CD14-positive monocyte (primary cell): ENCODE results near the gene UBE2G1. TPM values are rescaled to one million over a fixed set of nuclear protein-coding genes. Genes with fewer than 3 reads are reported as not detected.

ENCODE experiments used
- DNase-seq, 3 donors: peaks; one replicate each; pipeline ENCODE4 v3.0.0-alpha.2; 2011 to 2022
- H2AFZ ChIP-seq: 2 replicates; pipeline ENCODE4 v1.6.0; 2012; ENCODE audit warnings: mild to moderate bottlenecking, low read depth, low read length, inconsistent platforms; ENCODE audit not compliant: insufficient read depth, poor library complexity, severe bottlenecking
- H3K27ac ChIP-seq, 2 donors: 1 replicate in 1 of 2; 2 replicates in 1 of 2; pipeline ENCODE4 v1.5.1; 2012 to 2013; ENCODE audit warnings: low read length in 2 of 2, control low read depth in 1 of 2, inconsistent platforms in 1 of 2, low read depth in 1 of 2, mild to moderate bottlenecking in 1 of 2
- H3K27me3 ChIP-seq, 2 donors: one replicate each; pipeline versions ENCODE4 v1.6.0 to v1.6.1; 2011 to 2013; ENCODE audit warnings: low read length in 2 of 2; ENCODE audit not compliant: control insufficient read depth in 2 of 2, insufficient read depth in 2 of 2
- H3K36me3 ChIP-seq, 2 donors: replicated peaks in 1 of 2; 1 replicate in 1 of 2; 2 replicates in 1 of 2; pipeline versions ENCODE4 v1.5.1 to v1.6.1; 2012 to 2013; ENCODE audit warnings: low read length in 2 of 2, control low read depth in 1 of 2, inconsistent platforms in 1 of 2, mild to moderate bottlenecking in 1 of 2; ENCODE audit not compliant: insufficient read depth in 2 of 2, control insufficient read depth in 1 of 2
- H3K4me1 ChIP-seq, 2 donors: 1 replicate in 1 of 2; 2 replicates in 1 of 2; pipeline versions ENCODE4 v1.5.1 to v1.6.1; 2012 to 2013; ENCODE audit warnings: low read length in 2 of 2, control low read depth in 1 of 2, inconsistent platforms in 1 of 2, mild to moderate bottlenecking in 1 of 2, moderate library complexity in 1 of 2; ENCODE audit not compliant: insufficient read depth in 2 of 2, control insufficient read depth in 1 of 2
- H3K4me2 ChIP-seq: replicated peaks from 2 replicates; pipeline ENCODE3; 2012; ENCODE audit warnings: low read length, moderate library complexity, mild to moderate bottlenecking; ENCODE audit not compliant: poor library complexity, severe bottlenecking; ENCODE audit errors: extremely low read depth
- H3K4me3 ChIP-seq, 3 experiments: fragments of 200-600 bp in 1 of 3; sonication (generic) in 1 of 3; replicated peaks in 1 of 3; 1 replicate in 2 of 3; 2 replicates in 1 of 3; pipeline ENCODE4 v1.5.1; 2011 to 2013; ENCODE audit warnings: low read length in 3 of 3, mild to moderate bottlenecking in 3 of 3, control low read depth in 2 of 3, low read depth in 2 of 3, inconsistent platforms in 1 of 3, moderate library complexity in 1 of 3
- H3K79me2 ChIP-seq: 2 replicates; pipeline ENCODE4 v1.6.0; 2012; ENCODE audit warnings: mild to moderate bottlenecking, control low read depth, inconsistent platforms, low read length, moderate library complexity; ENCODE audit not compliant: insufficient read depth
- H3K9ac ChIP-seq: 2 replicates; pipeline ENCODE4 v1.6.0; 2017; ENCODE audit warnings: low read length, mild to moderate bottlenecking; ENCODE audit not compliant: insufficient read depth, poor library complexity, severe bottlenecking
- H3K9me3 ChIP-seq, 2 donors: replicated peaks in 1 of 2; 1 replicate in 1 of 2; 2 replicates in 1 of 2; pipeline versions ENCODE4 v1.5.1 to v1.6.1; 2012 to 2013; ENCODE audit warnings: low read length in 2 of 2, control low read depth in 1 of 2; ENCODE audit not compliant: control insufficient read depth in 1 of 2, insufficient read depth in 1 of 2
- H4K20me1 ChIP-seq: 2 replicates; pipeline ENCODE4 v1.6.0; 2012; ENCODE audit warnings: mild to moderate bottlenecking, low read length, control low read depth, moderate library complexity; ENCODE audit not compliant: insufficient read depth
- H3K27ac Mint-ChIP-seq, 7 donors: one replicate each; pipeline ENCODE4 v1.8.0; 2020; ENCODE audit warnings: mild to moderate bottlenecking in 7 of 7, mixed read lengths in 7 of 7, moderate library complexity in 6 of 7, inconsistent platforms in 2 of 7
- H3K27me3 Mint-ChIP-seq, 3 donors: one replicate each; pipeline ENCODE4 v1.8.0; 2021 to 2022; ENCODE audit warnings: low read depth in 3 of 3, mild to moderate bottlenecking in 3 of 3, mixed read lengths in 3 of 3, moderate library complexity in 3 of 3, inconsistent platforms in 1 of 3
- H3K36me3 Mint-ChIP-seq, 2 donors: one replicate each; pipeline ENCODE4 v1.8.0; 2020; ENCODE audit warnings: mixed read lengths in 2 of 2, inconsistent platforms in 1 of 2, mild to moderate bottlenecking in 1 of 2
- H3K4me1 Mint-ChIP-seq: one replicate; pipeline ENCODE4 v1.8.0; 2020; ENCODE audit warnings: mild to moderate bottlenecking, mixed read lengths
- H3K4me3 Mint-ChIP-seq, 2 donors: one replicate each; pipeline ENCODE4 v1.8.0; 2020; ENCODE audit warnings: mild to moderate bottlenecking in 2 of 2, mixed read lengths in 2 of 2, moderate library complexity in 1 of 2
- H3K9me3 Mint-ChIP-seq, 7 donors: one replicate each; pipeline ENCODE4 v1.8.0; 2020 to 2022; ENCODE audit warnings: mixed read lengths in 7 of 7, mild to moderate bottlenecking in 6 of 7, moderate library complexity in 6 of 7, inconsistent platforms in 2 of 7
- WGBS: methylation state at CpG from one replicate; pipeline ENCODE4 v1.1.5; 2013; ENCODE audit warnings: missing lambda C conversion rate; ENCODE audit not compliant: insufficient coverage; 5-methylcytosine and 5-hydroxymethylcytosine counted together
- intact Hi-C, 2 donors: fragments of 100-400 bp; cut with micrococcal nuclease; formaldehyde crosslinking; loops; one replicate each; pipeline versions ENCODE4 v1.15.0 to v1.15.1; 2023
- polyA plus RNA-seq, 3 donors: library from polyadenylated mRNA; depleted of rRNA in 1 of 3; unstranded in 2 of 3; stranded (reverse) in 1 of 3; fragments of 300-500 nt in 2 of 3; fragments of >200 nt in 1 of 3; fragmentation: Illumina TruSeq in 2 of 3; gene quantifications; 1 replicate in 2 of 3; 2 replicates in 1 of 3; pipeline ENCODE4 v1.2.3, GENCODE V29; 2012 to 2021
- TF ChIP-seq, protein P1 (sequence below): fragments of 200-600 bp; IDR thresholded peaks from one replicate; pipeline ENCODE4 v1.8.0; 2022; ENCODE audit warnings: antibody characterized with exemption, mild to moderate bottlenecking

The UBE2G1 gene
- polyA plus RNA-seq, 3 donors: 18.3 to 41.4 (median 29.3) TPM

DNA sequence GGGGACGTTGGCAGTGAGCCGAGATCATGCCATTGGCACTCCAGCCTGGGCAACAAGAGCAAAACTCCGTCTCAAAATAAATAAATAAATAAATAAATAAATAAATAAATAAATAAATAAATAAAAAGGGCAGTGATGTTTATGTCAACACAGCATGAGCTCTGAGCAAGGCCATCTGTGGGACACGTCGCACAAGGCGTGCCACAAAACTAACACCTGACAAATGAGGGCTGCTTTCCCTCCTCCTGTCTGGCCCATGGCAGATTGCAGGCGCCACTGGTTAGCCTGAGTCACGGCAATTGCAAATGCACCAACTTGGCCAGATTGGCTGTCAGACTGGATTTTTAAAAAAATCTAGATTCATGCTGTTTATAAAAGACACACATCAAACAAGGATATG is 41.4 kb upstream of the UBE2G1 start:
- TF ChIP-seq, protein P1, sequence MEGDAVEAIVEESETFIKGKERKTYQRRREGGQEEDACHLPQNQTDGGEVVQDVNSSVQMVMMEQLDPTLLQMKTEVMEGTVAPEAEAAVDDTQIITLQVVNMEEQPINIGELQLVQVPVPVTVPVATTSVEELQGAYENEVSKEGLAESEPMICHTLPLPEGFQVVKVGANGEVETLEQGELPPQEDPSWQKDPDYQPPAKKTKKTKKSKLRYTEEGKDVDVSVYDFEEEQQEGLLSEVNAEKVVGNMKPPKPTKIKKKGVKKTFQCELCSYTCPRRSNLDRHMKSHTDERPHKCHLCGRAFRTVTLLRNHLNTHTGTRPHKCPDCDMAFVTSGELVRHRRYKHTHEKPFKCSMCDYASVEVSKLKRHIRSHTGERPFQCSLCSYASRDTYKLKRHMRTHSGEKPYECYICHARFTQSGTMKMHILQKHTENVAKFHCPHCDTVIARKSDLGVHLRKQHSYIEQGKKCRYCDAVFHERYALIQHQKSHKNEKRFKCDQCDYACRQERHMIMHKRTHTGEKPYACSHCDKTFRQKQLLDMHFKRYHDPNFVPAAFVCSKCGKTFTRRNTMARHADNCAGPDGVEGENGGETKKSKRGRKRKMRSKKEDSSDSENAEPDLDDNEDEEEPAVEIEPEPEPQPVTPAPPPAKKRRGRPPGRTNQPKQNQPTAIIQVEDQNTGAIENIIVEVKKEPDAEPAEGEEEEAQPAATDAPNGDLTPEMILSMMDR: no peak
- 90% methylated on average over 3 of the region's 8 CpGs for WGBS
- Histone ChIP-seq H3K27ac (no peak overlapping the region), H3K9me3 (no peaks in the 10 kb centered on the region), H2AFZ (no peak overlapping the region), H4K20me1 (no peaks in the 10 kb centered on the region), H3K4me1 (peaks cover 2 to 3% of the 10 kb centered on the region in 2 donors), H3K36me3 (no peaks in the 10 kb centered on the region), H3K27me3 (no peaks in the 10 kb centered on the region), H3K9ac (no peak overlapping the region), H3K4me2 (no peak overlapping the region), H3K79me2 (no peaks in the 10 kb centered on the region), H3K4me3 (no peak overlapping the region)
- H3K27me3 Mint-ChIP-seq: peaks cover 4 to 15% (median 9%) of the 10 kb centered on the region in 3 donors
- H3K9me3 Mint-ChIP-seq: no peaks in the 10 kb centered on the region
- no peak for DNase-seq
- peaks cover 7% of the 10 kb centered on the region for H3K4me1 Mint-ChIP-seq
- H3K4me3 Mint-ChIP-seq: no peak overlapping the region
- H3K36me3 Mint-ChIP-seq: no peaks in the 10 kb centered on the region
- H3K27ac Mint-ChIP-seq: no peak overlapping the region
- intact Hi-C loops: no loop called here

DNA sequence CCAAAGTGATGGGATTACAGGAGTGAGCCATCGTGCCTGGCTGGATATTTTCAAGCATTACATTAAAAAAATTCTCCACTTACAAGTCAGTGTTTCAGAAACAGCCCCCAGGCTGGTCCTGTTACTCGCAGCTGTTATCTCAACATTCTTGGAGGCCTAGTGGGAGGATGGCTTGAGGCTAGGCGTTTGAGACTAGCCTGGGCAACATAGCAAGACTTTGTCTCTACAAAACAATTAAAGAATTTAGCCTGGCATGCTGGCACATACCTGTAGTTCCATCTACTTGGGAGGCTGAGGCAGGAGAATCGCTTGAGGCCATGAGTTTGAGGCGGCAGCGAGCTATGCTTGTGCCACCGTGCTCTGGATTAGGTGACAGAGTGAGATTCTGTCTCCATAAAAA is 40.7 kb upstream of the UBE2G1 start:
- TF ChIP-seq, protein P1: no peak
- Histone ChIP-seq H3K36me3 (no peaks in the 10 kb centered on the region), H3K4me2 (no peak overlapping the region), H3K9me3 (no peaks in the 10 kb centered on the region), H3K4me1 (no peaks in the 10 kb centered on the region), H3K4me3 (no peak overlapping the region), H3K79me2 (no peaks in the 10 kb centered on the region), H3K27ac (no peak overlapping the region), H2AFZ (no peak overlapping the region), H3K9ac (no peak overlapping the region), H3K27me3 (no peaks in the 10 kb centered on the region), H4K20me1 (no peaks in the 10 kb centered on the region)
- DNase-seq: no peak
- H3K4me1 Mint-ChIP-seq: peaks cover 2% of the 10 kb centered on the region
- no peaks in the 10 kb centered on the region for H3K9me3 Mint-ChIP-seq
- no peak overlapping the region for H3K4me3 Mint-ChIP-seq
- WGBS: 92% methylated on average over 5 of the region's 7 CpGs
- intact Hi-C loops: no loop called here
- no peaks in the 10 kb centered on the region for H3K36me3 Mint-ChIP-seq
- H3K27ac Mint-ChIP-seq: no peak overlapping the region
- peaks cover 4 to 15% (median 7%) of the 10 kb centered on the region in 3 donors for H3K27me3 Mint-ChIP-seq
